Smooth muscle cell (in vitro differentiated cells): ENCODE measurements around the gene DNASE1L1. TPM values are rescaled to one million over a fixed set of nuclear protein-coding genes. Genes with fewer than 3 reads are reported as not detected.

Experiments used
- DNase-seq: peaks from one replicate; lab custom pipeline; 2025; ENCODE audit not compliant: unreplicated experiment; lab: John Stamatoyannopoulos, UW
- H2AFZ ChIP-seq: fragments of 200-600 bp; sonication (generic); 2 replicates; pipeline ENCODE4 v1.6.0; 2016; ENCODE audit warnings: antibody characterized with exemption, low read depth, mild to moderate bottlenecking
- H3F3A ChIP-seq: fragments of 200-600 bp; sonication (generic); 2 replicates; pipeline ENCODE4 v1.6.0; 2017; ENCODE audit warnings: antibody characterized with exemption, low read depth
- H3K27ac ChIP-seq: fragments of 200-600 bp; sonication (generic); 2 replicates; pipeline ENCODE4 v1.5.1; 2016; ENCODE audit warnings: low read depth, mild to moderate bottlenecking
- H3K27me3 ChIP-seq: fragments of 200-600 bp; sonication (generic); 2 replicates; pipeline ENCODE4 v1.6.1; 2016; ENCODE audit warnings: low read depth, mild to moderate bottlenecking
- H3K36me3 ChIP-seq: fragments of 200-600 bp; sonication (generic); 2 replicates; pipeline ENCODE4 v1.5.1; 2016; ENCODE audit warnings: low read depth
- H3K4me1 ChIP-seq: fragments of 200-600 bp; sonication (generic); 2 replicates; pipeline ENCODE4 v1.5.1; 2016; ENCODE audit warnings: low read depth
- H3K4me2 ChIP-seq: fragments of 200-600 bp; sonication (generic); 2 replicates; pipeline ENCODE4 v1.6.0; 2016; ENCODE audit warnings: mild to moderate bottlenecking
- H3K4me3 ChIP-seq: fragments of 200-600 bp; sonication (generic); 2 replicates; pipeline ENCODE4 v1.5.1; 2016; ENCODE audit warnings: mild to moderate bottlenecking
- H3K79me2 ChIP-seq: fragments of 200-600 bp; sonication (generic); 2 replicates; pipeline ENCODE4 v1.6.0; 2016; ENCODE audit warnings: low read depth, mild to moderate bottlenecking
- H3K9ac ChIP-seq: fragments of 200-600 bp; sonication (generic); 2 replicates; pipeline ENCODE4 v1.6.0; 2016; ENCODE audit warnings: low read depth
- H3K9me3 ChIP-seq: fragments of 200-600 bp; sonication (generic); replicated peaks from 2 replicates; pipeline ENCODE4 v1.5.1; 2016; ENCODE audit warnings: low read depth
- H4K20me1 ChIP-seq: fragments of 200-600 bp; sonication (generic); 2 replicates; pipeline ENCODE4 v1.6.0; 2016; ENCODE audit warnings: low read depth
- WGBS: methylation state at CpG from one replicate; pipeline ENCODE4 v1.1.7; 2016; ENCODE audit warnings: low lambda C conversion rate; 5-methylcytosine and 5-hydroxymethylcytosine counted together
- polyA plus RNA-seq: library from polyadenylated mRNA; unstranded; fragments of >200 nt; fragmentation: Nextera tagmentation; extraction: Ambion mirVana; gene quantifications from 2 replicates; pipeline ENCODE4 v1.2.1, GENCODE V29; 2016
- total RNA-seq: library from RNA; depleted of rRNA; stranded (reverse); fragments of >200 nt; gene quantifications from 2 replicates; pipeline ENCODE4 v1.2.3, GENCODE V29; 2014
- TF ChIP-seq, protein P1 (sequence below): fragments of 200-600 bp; sonication (generic); IDR thresholded peaks from 2 replicates; pipeline ENCODE4 v1.5.1; 2017; ENCODE audit warnings: borderline replicate concordance, mild to moderate bottlenecking, antibody characterized with exemption; ENCODE audit not compliant: insufficient read depth, poor library complexity, severe bottlenecking

The DNASE1L1 gene
- total and polyA plus RNA-seq, 2 experiments from 2014 or later = 30.0 to 40.4 TPM

DNA sequence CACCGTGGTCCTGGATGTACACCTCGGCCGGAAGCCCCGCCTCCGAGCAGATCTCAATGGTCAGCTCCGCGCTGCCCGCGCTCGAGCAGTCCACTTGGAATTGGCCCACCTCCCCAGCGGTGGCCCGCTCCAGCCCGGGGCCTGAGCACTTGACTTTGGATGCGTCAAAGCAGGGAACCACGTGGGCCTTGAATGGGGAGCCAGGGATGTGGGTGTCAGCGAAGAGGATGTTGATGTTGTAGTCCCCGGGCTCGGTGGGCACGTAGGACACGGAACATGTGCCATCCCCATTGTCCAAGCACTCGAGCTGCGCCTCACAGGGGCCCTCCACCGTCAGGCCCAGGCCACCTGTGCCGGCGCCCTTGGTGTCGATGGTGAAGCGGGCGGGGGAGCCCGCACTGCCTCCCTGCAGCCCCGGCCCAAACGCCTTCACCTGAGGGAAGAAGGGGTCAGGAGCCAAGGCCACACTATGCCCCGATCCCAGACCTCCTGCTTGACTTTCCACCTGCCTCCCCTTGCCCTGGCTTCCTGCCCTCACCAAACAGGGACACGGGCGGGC is 48.8 kb downstream of the DNASE1L1 start:
- Histone ChIP-seq H4K20me1 (peaks cover 100% of the 10 kb centered on the region), H3K9ac (no peak overlapping the region), H3K9me3 (no peaks in the 10 kb centered on the region), H3K79me2 (peaks cover 19% of the 10 kb centered on the region), H3K27me3 (no peaks in the 10 kb centered on the region), H3K27ac (no peak overlapping the region), H3K4me3 (no peak overlapping the region), H3K4me1 (no peaks in the 10 kb centered on the region), H3K4me2 (no peak overlapping the region), H2AFZ (no peak overlapping the region), H3F3A (no peaks in the 10 kb centered on the region), H3K36me3 (no peaks in the 10 kb centered on the region)
- TF ChIP-seq, protein P1, sequence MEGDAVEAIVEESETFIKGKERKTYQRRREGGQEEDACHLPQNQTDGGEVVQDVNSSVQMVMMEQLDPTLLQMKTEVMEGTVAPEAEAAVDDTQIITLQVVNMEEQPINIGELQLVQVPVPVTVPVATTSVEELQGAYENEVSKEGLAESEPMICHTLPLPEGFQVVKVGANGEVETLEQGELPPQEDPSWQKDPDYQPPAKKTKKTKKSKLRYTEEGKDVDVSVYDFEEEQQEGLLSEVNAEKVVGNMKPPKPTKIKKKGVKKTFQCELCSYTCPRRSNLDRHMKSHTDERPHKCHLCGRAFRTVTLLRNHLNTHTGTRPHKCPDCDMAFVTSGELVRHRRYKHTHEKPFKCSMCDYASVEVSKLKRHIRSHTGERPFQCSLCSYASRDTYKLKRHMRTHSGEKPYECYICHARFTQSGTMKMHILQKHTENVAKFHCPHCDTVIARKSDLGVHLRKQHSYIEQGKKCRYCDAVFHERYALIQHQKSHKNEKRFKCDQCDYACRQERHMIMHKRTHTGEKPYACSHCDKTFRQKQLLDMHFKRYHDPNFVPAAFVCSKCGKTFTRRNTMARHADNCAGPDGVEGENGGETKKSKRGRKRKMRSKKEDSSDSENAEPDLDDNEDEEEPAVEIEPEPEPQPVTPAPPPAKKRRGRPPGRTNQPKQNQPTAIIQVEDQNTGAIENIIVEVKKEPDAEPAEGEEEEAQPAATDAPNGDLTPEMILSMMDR = no peak
- WGBS = 91% methylated on average over 34 of the region's 34 CpGs
- DNase-seq = no peak

DNA sequence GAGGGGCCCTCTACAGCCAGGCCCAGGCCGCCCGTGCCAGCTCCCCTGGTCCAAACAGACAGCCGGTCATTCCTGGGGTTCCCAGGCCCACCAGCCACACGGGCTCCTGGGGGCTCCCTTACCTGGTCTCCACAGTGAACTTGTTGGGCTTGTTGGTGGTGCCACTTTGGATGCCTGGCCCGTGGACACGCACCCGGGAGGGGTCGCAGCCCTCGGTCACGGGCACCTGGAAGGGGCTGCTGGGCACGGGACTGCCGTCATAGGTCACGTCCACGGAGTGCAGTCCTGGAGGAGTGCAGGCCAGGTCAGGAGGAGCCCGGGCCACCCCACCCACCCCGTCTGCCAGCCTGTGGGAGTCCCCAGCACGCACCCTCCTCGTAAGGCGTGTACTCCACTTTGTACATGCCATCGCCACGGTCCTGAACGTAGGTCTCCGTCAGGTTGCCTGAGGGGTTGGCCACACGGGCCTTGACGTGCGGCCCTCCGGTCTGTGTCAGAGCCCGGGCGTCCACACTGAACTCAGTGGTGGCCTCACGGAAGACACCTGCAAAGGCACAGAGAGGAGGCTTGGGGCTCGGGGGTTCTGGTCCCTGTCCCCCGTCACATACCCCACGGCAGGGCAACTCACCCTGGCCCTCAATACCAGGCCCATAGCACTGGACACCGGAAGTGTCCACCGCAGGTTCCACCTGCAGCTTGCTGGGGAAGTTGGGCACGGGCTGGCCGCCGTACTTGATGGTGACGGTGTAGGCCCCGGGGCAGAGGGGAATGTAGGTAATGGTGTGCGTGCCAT is 49.5 kb downstream of the DNASE1L1 start:
- peaks cover 19% of the 10 kb centered on the region for H3K79me2 ChIP-seq

DNA sequence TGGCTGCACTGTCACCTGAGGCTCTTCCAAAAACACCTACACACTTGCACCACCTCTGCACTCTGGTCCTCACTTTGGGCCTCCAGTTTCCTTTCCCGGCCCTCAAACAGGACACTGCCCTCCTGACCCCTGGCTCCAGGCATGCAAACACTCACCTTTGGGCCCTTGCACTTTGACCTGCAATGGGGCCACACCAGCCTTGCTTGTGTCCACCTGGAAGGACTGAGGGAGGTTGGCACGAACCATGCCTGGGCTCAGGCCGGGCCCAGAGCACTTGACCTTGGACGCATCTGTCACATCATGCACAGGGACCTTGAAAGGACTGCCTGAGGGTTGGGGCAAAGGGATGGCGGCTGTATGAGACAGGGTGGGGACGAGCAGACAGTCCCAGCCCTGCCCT is 50.2 kb downstream of the DNASE1L1 start:
- Histone ChIP-seq H3K27me3 (no peaks in the 10 kb centered on the region), H3K79me2 (peaks cover 17% of the 10 kb centered on the region), H3F3A (no peaks in the 10 kb centered on the region), H3K9me3 (no peaks in the 10 kb centered on the region), H3K4me3 (no peak overlapping the region), H3K4me1 (no peaks in the 10 kb centered on the region), H2AFZ (no peak overlapping the region), H3K9ac (no peak overlapping the region), H4K20me1 (peaks cover 100% of the 10 kb centered on the region), H3K27ac (no peak overlapping the region), H3K4me2 (no peak overlapping the region), H3K36me3 (no peaks in the 10 kb centered on the region)
- 92% methylated on average over 6 of the region's 6 CpGs for WGBS
- DNase-seq = no peak
- TF ChIP-seq, protein P1 = no peak

More for the DNA sequence above, 49.5 kb downstream of the DNASE1L1 start:
- H3K9ac ChIP-seq = no peak overlapping the region
- H3K4me2 ChIP-seq = no peak overlapping the region
- no peaks in the 10 kb centered on the region for H3F3A ChIP-seq
- TF ChIP-seq, protein P1 = no peak
- 95% methylated on average over 41 of the region's 41 CpGs for WGBS
- H3K27me3 ChIP-seq = no peaks in the 10 kb centered on the region
- no peak overlapping the region for H3K27ac ChIP-seq
- no peaks in the 10 kb centered on the region for H3K9me3 ChIP-seq
- peaks cover 100% of the 10 kb centered on the region for H4K20me1 ChIP-seq
- no peak for DNase-seq
- H3K4me1 ChIP-seq = no peaks in the 10 kb centered on the region
- no peak overlapping the region for H2AFZ ChIP-seq
- no peaks in the 10 kb centered on the region for H3K36me3 ChIP-seq
- H3K4me3 ChIP-seq = no peak overlapping the region
